ENCODE measurements around the gene SPOCK1.

The SPOCK1 gene

DNA sequence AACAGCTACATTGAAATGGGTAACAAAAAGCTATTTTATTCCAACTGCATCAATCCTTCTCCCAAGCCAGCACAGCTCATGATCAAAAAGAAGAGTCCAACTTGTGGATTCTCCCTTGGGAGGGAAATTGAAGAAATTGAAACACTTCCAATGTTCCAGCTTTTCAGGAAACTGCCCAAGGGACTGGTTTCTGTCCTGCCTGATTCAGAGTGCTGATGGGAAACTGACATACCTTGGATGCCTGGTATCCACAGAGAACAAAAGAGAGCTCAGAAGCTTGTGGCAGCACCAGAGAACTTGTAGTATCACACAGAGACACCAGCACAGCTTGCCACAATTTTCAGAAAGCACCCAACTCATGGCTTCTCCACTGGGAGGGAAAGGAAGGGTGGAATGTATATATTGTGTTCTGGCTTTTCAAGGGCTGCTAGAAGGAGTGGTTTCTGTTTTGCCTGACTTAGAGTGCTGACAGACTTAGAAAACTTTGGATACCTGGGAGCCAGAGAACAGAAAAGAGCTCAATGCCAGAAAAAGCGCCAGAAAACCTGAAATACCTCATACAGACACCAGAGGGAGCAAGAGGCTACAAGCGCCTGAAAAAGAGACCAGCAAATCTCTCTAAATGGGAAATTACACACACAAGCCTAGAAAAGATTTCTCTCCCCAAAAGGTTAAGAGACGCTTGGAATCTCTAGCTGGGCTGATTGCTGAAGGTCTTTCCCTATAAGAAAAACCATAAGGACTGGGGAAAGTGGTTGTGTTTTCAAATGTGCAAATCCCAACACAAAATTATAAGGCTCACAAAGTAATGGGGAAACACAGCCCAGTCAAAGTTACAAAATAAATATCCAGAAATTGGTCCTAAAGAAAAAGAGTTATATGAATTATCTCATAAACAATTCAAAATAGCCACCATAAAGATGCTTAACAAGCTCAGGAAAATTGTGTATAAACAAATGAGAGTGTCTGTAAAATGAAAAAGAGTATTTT is 178.8 kb downstream of the SPOCK1 start:
- peak; percentile 78 to 79 for DNase-seq (ENCODE audit: low read depth in 2 of 2)
- H3K4me3 ChIP-seq (replicated peaks in 1 of 2; ENCODE audit: low read depth in 2 of 2, low read length in 2 of 2), result no peak overlapping the region
- TF ChIP-seq, protein P1, sequence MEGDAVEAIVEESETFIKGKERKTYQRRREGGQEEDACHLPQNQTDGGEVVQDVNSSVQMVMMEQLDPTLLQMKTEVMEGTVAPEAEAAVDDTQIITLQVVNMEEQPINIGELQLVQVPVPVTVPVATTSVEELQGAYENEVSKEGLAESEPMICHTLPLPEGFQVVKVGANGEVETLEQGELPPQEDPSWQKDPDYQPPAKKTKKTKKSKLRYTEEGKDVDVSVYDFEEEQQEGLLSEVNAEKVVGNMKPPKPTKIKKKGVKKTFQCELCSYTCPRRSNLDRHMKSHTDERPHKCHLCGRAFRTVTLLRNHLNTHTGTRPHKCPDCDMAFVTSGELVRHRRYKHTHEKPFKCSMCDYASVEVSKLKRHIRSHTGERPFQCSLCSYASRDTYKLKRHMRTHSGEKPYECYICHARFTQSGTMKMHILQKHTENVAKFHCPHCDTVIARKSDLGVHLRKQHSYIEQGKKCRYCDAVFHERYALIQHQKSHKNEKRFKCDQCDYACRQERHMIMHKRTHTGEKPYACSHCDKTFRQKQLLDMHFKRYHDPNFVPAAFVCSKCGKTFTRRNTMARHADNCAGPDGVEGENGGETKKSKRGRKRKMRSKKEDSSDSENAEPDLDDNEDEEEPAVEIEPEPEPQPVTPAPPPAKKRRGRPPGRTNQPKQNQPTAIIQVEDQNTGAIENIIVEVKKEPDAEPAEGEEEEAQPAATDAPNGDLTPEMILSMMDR (IDR thresholded peaks at IDR 0.05; ENCODE audit: low read depth, low read length), result peak; percentile 82

DNA sequence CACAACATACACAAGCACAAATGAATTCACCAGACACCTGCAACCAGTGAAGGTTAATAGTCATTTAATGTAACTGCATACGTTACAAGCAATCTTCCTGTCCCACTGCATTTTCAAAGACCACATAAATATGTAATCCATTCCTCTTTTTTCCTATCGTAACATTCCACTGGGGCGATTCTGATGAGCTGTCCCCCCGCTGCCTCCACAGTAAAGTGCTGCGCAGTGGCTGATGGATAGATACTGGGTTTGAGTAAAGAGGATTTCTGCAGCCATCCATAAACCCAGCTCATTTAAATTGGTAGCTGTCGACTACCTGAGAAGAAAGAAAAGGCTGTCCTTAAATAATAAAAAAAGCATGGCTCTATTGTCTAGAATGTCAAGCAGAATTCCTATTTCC is 181.1 kb downstream of the SPOCK1 start:
- DNase-seq (ENCODE audit: low read depth in 2 of 2), result no peak
- no peak overlapping the region for H3K4me3 ChIP-seq (replicated peaks in 1 of 2; ENCODE audit: low read depth in 2 of 2, low read length in 2 of 2)
- TF ChIP-seq, protein P1 (IDR thresholded peaks at IDR 0.05; ENCODE audit: low read depth, low read length), result no peak

DNA sequence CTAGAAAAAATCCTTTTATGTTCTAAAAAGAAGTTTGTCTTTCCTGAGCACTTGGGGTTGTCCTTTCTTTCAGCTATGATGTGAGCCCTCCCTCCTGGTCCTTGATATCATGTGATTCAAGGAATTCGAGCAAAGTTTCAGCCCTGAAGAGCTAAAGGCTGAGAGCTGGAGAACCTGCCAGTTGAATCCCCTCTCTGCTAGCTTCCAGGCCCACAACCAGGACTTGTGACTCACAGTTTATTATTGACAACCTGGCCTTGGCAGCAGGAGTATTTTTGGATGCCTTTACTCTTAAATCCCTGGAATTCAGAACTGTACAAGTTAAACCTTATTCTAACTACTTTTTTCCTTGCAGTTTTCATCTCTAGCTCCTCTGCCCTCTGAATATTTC is 182.8 kb downstream of the SPOCK1 start:
- TF ChIP-seq, protein P1 (IDR thresholded peaks at IDR 0.05; ENCODE audit: low read depth, low read length), result no peak
- peak; percentile 29 to 64 for DNase-seq (ENCODE audit: low read depth in 2 of 2)
- no peak overlapping the region for H3K4me3 ChIP-seq (replicated peaks in 1 of 2; ENCODE audit: low read depth in 2 of 2, low read length in 2 of 2)

DNA sequence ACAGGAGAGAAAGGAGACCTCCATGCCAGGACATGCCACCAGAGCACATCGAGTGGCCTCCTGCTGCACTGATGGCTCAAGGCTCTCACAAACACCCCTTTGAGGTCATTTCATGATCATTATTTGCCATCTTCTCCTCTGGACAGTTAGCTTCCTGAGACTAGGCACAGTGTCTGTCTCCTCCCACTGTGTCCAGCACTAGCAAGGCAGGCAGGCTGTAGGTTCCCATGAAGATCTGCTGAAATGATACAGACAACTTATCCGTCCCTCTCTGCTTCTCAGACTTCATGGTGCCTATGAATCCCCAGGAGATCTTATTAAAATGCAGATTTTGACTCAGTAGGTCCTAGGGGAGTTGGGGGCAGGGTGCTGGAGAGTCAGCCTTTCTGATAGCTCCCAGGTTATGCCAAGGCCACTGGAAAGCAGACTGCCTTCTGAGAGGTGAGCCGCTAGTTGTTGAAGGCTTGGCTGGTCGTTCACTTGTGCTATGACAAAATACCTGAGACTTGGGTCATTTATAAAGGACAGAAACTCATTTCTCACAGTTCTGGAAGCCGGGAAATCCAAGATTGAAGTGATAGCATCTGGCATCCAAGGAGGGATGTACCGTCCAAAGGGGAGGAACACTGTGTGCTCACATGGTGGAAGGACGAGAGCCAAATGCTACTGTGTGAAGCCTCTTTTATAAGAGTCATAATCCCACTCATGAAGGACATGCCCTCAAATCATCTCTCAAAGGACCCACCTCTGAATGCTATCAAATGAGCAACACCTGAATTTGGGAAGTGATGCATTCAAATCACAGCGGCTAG is 183.4 kb downstream of the SPOCK1 start:
- TF ChIP-seq, protein P1 (IDR thresholded peaks at IDR 0.05; ENCODE audit: low read depth, low read length), result no peak
- peak in 1 of 2 donors; percentile 19 for DNase-seq (ENCODE audit: low read depth in 2 of 2)
- H3K4me3 ChIP-seq (replicated peaks in 1 of 2; ENCODE audit: low read depth in 2 of 2, low read length in 2 of 2), result no peak overlapping the region

DNA sequence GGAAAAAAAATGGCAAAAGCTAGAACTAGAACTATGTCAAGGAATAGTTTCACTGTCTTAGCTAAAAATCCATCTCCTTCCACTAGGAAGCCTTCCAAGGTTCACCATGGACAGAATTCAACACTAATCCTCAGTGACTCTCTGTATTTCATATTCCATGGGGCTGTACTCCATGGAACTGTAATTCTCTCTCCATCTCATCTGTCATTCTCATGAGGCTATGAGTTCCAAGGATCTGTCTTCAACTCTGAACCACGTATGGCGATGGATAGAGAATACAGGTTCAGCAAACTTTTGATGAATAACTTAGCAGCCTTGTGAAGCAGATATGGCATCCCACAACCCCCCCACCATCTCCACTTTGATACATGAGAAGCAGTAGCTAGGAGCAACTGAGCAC is 184.0 kb downstream of the SPOCK1 start:
- DNase-seq (ENCODE audit: low read depth in 2 of 2), result no peak
- no peak overlapping the region for H3K4me3 ChIP-seq (replicated peaks in 1 of 2; ENCODE audit: low read depth in 2 of 2, low read length in 2 of 2)
- TF ChIP-seq, protein P1 (IDR thresholded peaks at IDR 0.05; ENCODE audit: low read depth, low read length), result no peak

DNA sequence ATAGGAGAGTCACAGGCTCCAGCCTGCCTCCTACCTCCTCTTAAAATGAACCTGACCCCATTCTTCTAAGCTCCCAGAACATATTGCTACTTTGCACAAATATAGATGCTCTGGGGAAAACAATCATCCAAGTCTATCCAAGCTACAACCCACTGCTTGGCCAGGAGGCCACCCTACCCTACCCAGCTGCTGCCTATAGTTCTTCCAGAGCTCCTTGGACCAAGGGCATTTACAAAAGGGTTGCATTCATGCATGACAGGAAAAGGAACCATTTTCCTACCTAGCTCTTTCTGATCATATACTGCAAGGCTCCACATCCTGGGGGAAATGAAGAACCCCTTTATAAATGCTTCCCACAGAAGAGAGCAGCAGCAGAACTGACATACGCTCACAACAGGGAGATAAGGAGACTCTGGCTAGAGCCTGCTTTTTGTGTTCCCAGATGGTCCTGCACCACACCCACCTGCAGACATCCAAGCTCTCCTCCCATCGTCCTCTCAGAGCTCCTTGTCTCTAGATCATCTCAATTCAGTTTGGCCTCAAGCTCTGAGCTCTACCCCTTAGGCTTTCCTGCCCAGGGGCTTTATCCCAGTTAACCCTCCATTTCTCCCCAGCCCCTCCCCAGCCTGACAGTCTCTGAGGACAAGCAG is 185.5 kb downstream of the SPOCK1 start:
- no peak overlapping the region for H3K4me3 ChIP-seq (replicated peaks in 1 of 2; ENCODE audit: low read depth in 2 of 2, low read length in 2 of 2)
- no peak for DNase-seq (ENCODE audit: low read depth in 2 of 2)
- TF ChIP-seq, protein P1 (IDR thresholded peaks at IDR 0.05; ENCODE audit: low read depth, low read length), result no peak

Data from cardiac fibroblast (primary cell).